Endothelial cell of umbilical vein (primary cell): ENCODE results near the gene GULP1. TPM values are rescaled to one million over a fixed set of nuclear protein-coding genes. Genes with fewer than 3 reads are reported as not detected.
A peak's percentile ranks its signal among the peaks of the same experiment; 100 is the strongest.

Experiments used
- BruUV-seq: library from RNA; stranded (reverse); fragments of 400-500 nt; replicated peaks from 2 replicates; lab custom pipeline; 2021; lab: Mats Ljungman, UMichigan
- CTCF ChIA-PET: fragments of 300-600, 350-600 bp; sonication (Branson Sonifier 250); formaldehyde crosslinking; loops from one replicate; lab custom pipeline; 2021; ENCODE audit warnings: antibody characterized with exemption, inconsistent platforms; lab: Charles Lee
- POLR2A ChIA-PET: fragments of 300-600, 350-600 bp; sonication (Branson Sonifier 250); formaldehyde crosslinking; loops from one replicate; lab custom pipeline; 2021; ENCODE audit warnings: antibody characterized with exemption, inconsistent platforms; lab: Charles Lee
- DNase-seq: peaks from one replicate; pipeline ENCODE4 v3.0.0-alpha.2; 2011; ENCODE audit warnings: low read depth, low spot score
- FAIRE-seq: peaks from 2 replicates; lab custom pipeline; 2011; peaks lifted over from hg19 to GRCh38; lab: Jason Lieb, UNC
- H2AFZ ChIP-seq: 2 replicates; pipeline ENCODE4 v1.6.0; 2012; ENCODE audit warnings: low read depth, low read length, control low read depth, inconsistent platforms
- H3K27ac ChIP-seq: 2 replicates; pipeline ENCODE4 v1.5.1; 2011; ENCODE audit warnings: low read depth, mild to moderate bottlenecking, control low read depth, low read length, moderate library complexity; ENCODE audit not compliant: insufficient read depth
- H3K27me3 ChIP-seq, 2 experiments: 2 replicates each; pipeline versions ENCODE4 v1.6.0 to v1.6.1; 2011; ENCODE audit warnings: low read length in 2 of 2, mixed read lengths in 1 of 2; ENCODE audit not compliant: control insufficient read depth in 2 of 2, insufficient read depth in 2 of 2
- H3K36me3 ChIP-seq, 2 experiments: 2 replicates in 1 of 2; 3 replicates in 1 of 2; pipeline ENCODE4 v1.5.1; 2011; ENCODE audit warnings: low read length in 2 of 2, mild to moderate bottlenecking in 1 of 2, moderate library complexity in 1 of 2; ENCODE audit not compliant: control insufficient read depth in 2 of 2, insufficient read depth in 2 of 2; ENCODE audit errors: extremely low read depth in 1 of 2
- H3K4me1 ChIP-seq: 3 replicates; pipeline ENCODE4 v1.5.1; 2011; ENCODE audit warnings: mild to moderate bottlenecking, low read length; ENCODE audit not compliant: control insufficient read depth, insufficient read depth; ENCODE audit errors: extremely low read depth
- H3K4me2 ChIP-seq: 2 replicates; pipeline ENCODE4 v1.6.1; 2011; ENCODE audit warnings: low read length, control low read depth, mixed read lengths; ENCODE audit not compliant: insufficient read depth
- H3K4me3 ChIP-seq, 3 experiments: fragments of 200-600 bp in 1 of 3; sonication (generic), shearing (Covaris generic) in 1 of 3; replicated peaks in 1 of 3; 2 replicates each; pipeline ENCODE4 v1.5.1; 2011 to 2016; ENCODE audit warnings: control low read depth in 3 of 3, low read length in 3 of 3, mild to moderate bottlenecking in 2 of 3, inconsistent platforms in 1 of 3, low read depth in 1 of 3, moderate library complexity in 1 of 3; ENCODE audit not compliant: insufficient read depth in 1 of 3
- H3K79me2 ChIP-seq: 2 replicates; pipeline ENCODE4 v1.6.0; 2012; ENCODE audit warnings: low read length, inconsistent platforms; ENCODE audit not compliant: control insufficient read depth, insufficient read depth
- H3K9ac ChIP-seq: replicated peaks from 2 replicates; pipeline ENCODE3; 2011; ENCODE audit warnings: low read length, control low read depth; ENCODE audit not compliant: insufficient read depth; ENCODE audit errors: extremely low read depth
- H3K9me1 ChIP-seq: replicated peaks from 3 replicates; pipeline ENCODE4 v1.6.0; 2011; ENCODE audit warnings: mild to moderate bottlenecking, low read length; ENCODE audit not compliant: control insufficient read depth, insufficient read depth; ENCODE audit errors: extremely low read depth
- H3K9me3 ChIP-seq: replicated peaks from 2 replicates; pipeline ENCODE4 v1.5.1; 2012; ENCODE audit warnings: low read length, inconsistent platforms; ENCODE audit not compliant: control insufficient read depth, insufficient read depth
- H4K20me1 ChIP-seq: replicated peaks from 2 replicates; pipeline ENCODE3; 2011; ENCODE audit warnings: mild to moderate bottlenecking, low read length; ENCODE audit not compliant: control insufficient read depth, insufficient read depth; ENCODE audit errors: extremely low read depth
- EZH2 ChIP-seq: IDR thresholded peaks from 2 replicates; pipeline ENCODE4 v1.6.1; 2012; ENCODE audit warnings: borderline replicate concordance, low read depth, mild to moderate bottlenecking, moderate library complexity, low read length, inconsistent platforms; ENCODE audit not compliant: severe bottlenecking
- FOS ChIP-seq: IDR thresholded peaks from 2 replicates; pipeline ENCODE4 v1.6.1; 2011; ENCODE audit warnings: mild to moderate bottlenecking, low read length, moderate library complexity, borderline replicate concordance; ENCODE audit not compliant: insufficient read depth
- POLR2A ChIP-seq: IDR thresholded peaks from 2 replicates; pipeline ENCODE4 v1.6.1; 2012; ENCODE audit warnings: low read depth, mild to moderate bottlenecking, control low read depth, low read length
- POLR2AphosphoS5 ChIP-seq: IDR thresholded peaks from 2 replicates; pipeline ENCODE4 v1.6.1; 2012; ENCODE audit warnings: low read depth, mild to moderate bottlenecking, control low read depth, low read length, moderate library complexity; ENCODE audit not compliant: insufficient read depth
- dilution Hi-C: fragments of 300-500 bp; cut with MboI; formaldehyde crosslinking; loops from one replicate; pipeline ENCODE4 v1.15.0; 2019; ENCODE audit warnings: low sequenced_read_pairs; ENCODE audit not compliant: extremely low pct_ligation_motif_present
- intact Hi-C: fragments of 100-400 bp; cut with micrococcal nuclease; formaldehyde crosslinking; loops from one replicate; pipeline ENCODE4 v1.10.0; 2022
- polyA plus RNA-seq, 4 experiments: library from polyadenylated mRNA; depleted of rRNA in 3 of 4; stranded (reverse) in 3 of 4; unstranded in 1 of 4; fragments of >200 nt; gene quantifications; 2 replicates each; pipeline versions ENCODE4 v1.2.1 to v1.2.3, GENCODE V29; 2011 to 2012; ENCODE audit warnings: missing spikeins in 1 of 4
- total RNA-seq: library from RNA; stranded (reverse); gene quantifications from 2 replicates; pipeline ENCODE4 v1.2.3, GENCODE V29; 2021
- TF ChIP-seq, protein P1 (sequence below): IDR thresholded peaks from 2 replicates; pipeline ENCODE4 v1.6.1; 2011; ENCODE audit not compliant: insufficient read depth, insufficient read length
- TF ChIP-seq, protein P2 (sequence below), 2 donors: IDR thresholded peaks; 1 replicate in 1 of 2; 2 replicates in 1 of 2; pipeline ENCODE4 v1.5.1; 2011; ENCODE audit warnings: low read length in 2 of 2, mild to moderate bottlenecking in 2 of 2, moderate library complexity in 2 of 2, control low read depth in 1 of 2, inconsistent platforms in 1 of 2, low read depth in 1 of 2; ENCODE audit not compliant: insufficient read depth in 1 of 2; ENCODE audit errors: extremely low read depth in 1 of 2

Gene GULP1
- total and polyA plus RNA-seq, 2 donors (not counting 3 experiments of a cell fraction or from before 2014, with no cell fraction given), result 24.4 to 53.8 TPM

DNA sequence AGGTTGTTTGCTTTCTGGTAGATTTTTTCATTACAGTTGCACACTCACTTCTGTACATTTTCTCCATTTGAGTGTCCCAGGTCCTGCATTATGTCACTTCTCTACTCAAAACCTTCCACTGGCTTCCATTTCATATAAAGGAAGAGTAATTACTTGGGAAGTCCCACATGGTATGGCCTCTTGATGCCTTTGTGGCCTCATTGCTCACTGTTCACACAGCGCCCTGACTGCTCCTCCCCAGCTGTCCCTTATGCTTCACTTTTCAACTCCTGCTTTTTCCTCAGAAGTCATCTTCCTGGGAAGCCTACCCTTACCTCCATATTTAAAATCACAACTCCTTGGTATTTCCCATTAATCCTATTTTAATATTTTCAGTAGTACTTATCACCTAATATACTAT is 24.7 kb downstream of the GULP1 start:
- Histone ChIP-seq H4K20me1 (no peaks in the 10 kb centered on the region), H2AFZ (peak overlapping the region; percentile 39), H3K9me3 (no peaks in the 10 kb centered on the region), H3K27ac (peak overlapping the region; percentile 80), H3K4me1 (peaks cover 75% of the 10 kb centered on the region), H3K36me3 (no peaks in the 10 kb centered on the region), H3K27me3 (no peaks in the 10 kb centered on the region), H3K4me2 (peak overlapping the region; percentile 65), H3K9me1 (no peaks in the 10 kb centered on the region), H3K9ac (peak overlapping the region; percentile 71), H3K79me2 (peaks cover 45% of the 10 kb centered on the region), H3K4me3 (no peak overlapping the region)
- no peak for DNase-seq
- TSS peak; percentile 5 for BruUV-seq
- intact Hi-C loops, result no loop called here
- ChIA-PET POLR2A (no interaction called here), CTCF (interaction anchor here (1.4 kb wide), 1 partner anchor 22 kb away, joined by 3 read pairs; no protein-coding TSS in a partner anchor)
- FAIRE-seq, result no peak
- dilution Hi-C loops, result no loop called here
- TF ChIP-seq FOS (no peak), POLR2AphosphoS5 (no peak)

DNA sequence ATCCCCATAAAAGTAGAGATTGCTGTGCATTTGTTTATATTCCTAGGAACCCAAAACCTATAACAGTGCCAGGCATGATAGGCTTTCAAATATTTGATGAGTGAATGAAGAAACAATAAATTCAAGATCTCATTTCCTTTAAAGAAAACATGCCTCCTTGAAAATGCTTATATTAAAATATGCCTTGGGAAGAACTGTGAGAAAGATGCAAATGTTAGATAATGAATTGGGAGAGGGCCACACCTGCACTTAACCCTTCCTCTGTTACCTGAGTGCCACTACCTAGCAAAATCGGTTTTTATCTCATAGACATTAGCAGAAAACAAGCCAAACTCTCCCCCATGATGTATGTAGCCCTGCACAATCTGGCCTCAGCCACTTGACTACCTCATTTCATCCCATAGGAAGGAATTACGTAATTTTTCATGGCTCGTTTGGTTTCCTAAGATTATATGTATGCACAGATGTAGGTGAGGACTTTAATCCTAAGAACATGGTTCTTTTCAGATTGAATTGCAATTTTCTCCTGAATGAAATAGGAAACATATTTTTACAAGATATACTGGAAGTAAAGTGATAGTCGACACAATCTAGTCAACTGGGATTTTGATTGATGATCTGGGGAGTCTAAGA is 25.2 kb downstream of the GULP1 start:
- Histone ChIP-seq H3K27me3 (no peaks in the 10 kb centered on the region), H3K36me3 (no peaks in the 10 kb centered on the region), H3K27ac (peak overlapping the region; percentile 80), H4K20me1 (no peaks in the 10 kb centered on the region), H3K9ac (peak overlapping the region; percentile 71), H3K4me2 (no peak overlapping the region), H3K4me1 (peaks cover 81% of the 10 kb centered on the region), H2AFZ (no peak overlapping the region), H3K79me2 (peaks cover 45% of the 10 kb centered on the region), H3K9me1 (no peaks in the 10 kb centered on the region), H3K4me3 (no peak overlapping the region), H3K9me3 (no peaks in the 10 kb centered on the region)
- dilution Hi-C loops (no loop called here), intact Hi-C loops (no loop called here)
- POLR2A ChIA-PET, result no interaction called here
- DNase-seq, result no peak
- CTCF ChIA-PET, result interaction anchor here (1.4 to 3.2 kb wide), 2 partner anchors 23 to 24 kb away, joined by 3 to 30 read pairs; partner anchors contain the start of gene GULP1
- no TSS peak for BruUV-seq
- TF ChIP-seq EZH2, result no peak
- no peak for TF ChIP-seq POLR2AphosphoS5
- TF ChIP-seq, protein P1, sequence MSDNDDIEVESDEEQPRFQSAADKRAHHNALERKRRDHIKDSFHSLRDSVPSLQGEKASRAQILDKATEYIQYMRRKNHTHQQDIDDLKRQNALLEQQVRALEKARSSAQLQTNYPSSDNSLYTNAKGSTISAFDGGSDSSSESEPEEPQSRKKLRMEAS, result no peak
- TF ChIP-seq POLR2A, result no peak
- TF ChIP-seq, protein P2, sequence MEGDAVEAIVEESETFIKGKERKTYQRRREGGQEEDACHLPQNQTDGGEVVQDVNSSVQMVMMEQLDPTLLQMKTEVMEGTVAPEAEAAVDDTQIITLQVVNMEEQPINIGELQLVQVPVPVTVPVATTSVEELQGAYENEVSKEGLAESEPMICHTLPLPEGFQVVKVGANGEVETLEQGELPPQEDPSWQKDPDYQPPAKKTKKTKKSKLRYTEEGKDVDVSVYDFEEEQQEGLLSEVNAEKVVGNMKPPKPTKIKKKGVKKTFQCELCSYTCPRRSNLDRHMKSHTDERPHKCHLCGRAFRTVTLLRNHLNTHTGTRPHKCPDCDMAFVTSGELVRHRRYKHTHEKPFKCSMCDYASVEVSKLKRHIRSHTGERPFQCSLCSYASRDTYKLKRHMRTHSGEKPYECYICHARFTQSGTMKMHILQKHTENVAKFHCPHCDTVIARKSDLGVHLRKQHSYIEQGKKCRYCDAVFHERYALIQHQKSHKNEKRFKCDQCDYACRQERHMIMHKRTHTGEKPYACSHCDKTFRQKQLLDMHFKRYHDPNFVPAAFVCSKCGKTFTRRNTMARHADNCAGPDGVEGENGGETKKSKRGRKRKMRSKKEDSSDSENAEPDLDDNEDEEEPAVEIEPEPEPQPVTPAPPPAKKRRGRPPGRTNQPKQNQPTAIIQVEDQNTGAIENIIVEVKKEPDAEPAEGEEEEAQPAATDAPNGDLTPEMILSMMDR (IDR thresholded peaks at IDR 0.05; ENCODE audit: extremely low read depth in 1 of 2, insufficient read depth in 1 of 2, low read depth in 1 of 2, low read length in 2 of 2), result no peak
- no peak for FAIRE-seq
